Measurements from ENCODE around the gene PIK3R1. TPM values are rescaled to one million over a fixed set of nuclear protein-coding genes. Genes with fewer than 3 reads are reported as not detected.
A peak's percentile ranks its signal among the peaks of the same experiment; 100 is the strongest.

Gene PIK3R1
- total and polyA plus RNA-seq, 2 experiments from 2014 or later: 5.9 to 9.8 TPM

DNA sequence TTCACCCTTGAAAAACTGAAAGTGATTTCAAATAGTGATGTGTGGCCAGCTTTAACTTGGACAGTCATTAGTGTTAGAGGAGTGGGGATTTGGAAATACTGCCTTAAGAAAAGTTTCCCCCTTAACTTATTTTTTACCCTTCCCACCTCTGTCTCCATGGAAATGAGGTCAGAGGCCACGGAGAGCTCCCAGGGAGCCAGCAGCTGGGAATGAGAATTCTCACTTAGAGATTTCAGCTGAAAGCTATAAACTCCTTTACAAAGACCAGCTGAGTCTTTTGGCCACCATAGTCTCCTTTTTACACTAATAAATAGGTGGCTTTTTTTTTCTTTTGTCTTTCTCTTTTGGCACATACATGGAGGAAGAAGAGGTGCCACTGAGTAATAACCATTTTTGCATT, 45.7 kb upstream of the PIK3R1 start (continued):
- TF ChIP-seq ZNF462 (CRISPR knock-in tag; IDR thresholded peaks at IDR 0.05) (no peak), ZNF114 (CRISPR knock-in tag; IDR thresholded peaks at IDR 0.05) (no peak), JUNB (IDR thresholded peaks at IDR 0.05; ENCODE audit: unreplicated experiment) (no peak), NANOG (IDR thresholded peaks at IDR 0.05; ENCODE audit: borderline replicate concordance) (no peak), CREB1 (CRISPR knock-in tag; IDR thresholded peaks at IDR 0.05; ENCODE audit: low read depth) (no peak)

GRCh38 chr5:68170826-68171558, 44.6 kb upstream of the PIK3R1 start:
- H3K4me3 Mint-ChIP-seq: no peak overlapping the region
- no peaks in the 10 kb centered on the region for H3K27me3 ChIP-seq (ENCODE audit: insufficient read depth)
- no peak overlapping the region for H3K4me2 ChIP-seq
- H3K4me1 ChIP-seq (ENCODE audit: insufficient read depth): 0 out of 2 replicates have a peak, but pooled peaks cover 12% of the 10 kb centered on the region
- H3F3A ChIP-seq (replicated peaks; ENCODE audit: low read depth): no peaks in the 10 kb centered on the region
- H3K36me3 Mint-ChIP-seq (ENCODE audit: low read depth): no peaks in the 10 kb centered on the region
- no peaks in the 10 kb centered on the region for H3K27me3 Mint-ChIP-seq (ENCODE audit: insufficient read depth, low read depth, poor library complexity)
- DNase-seq (ENCODE audit: low spot score): no peak
- no peaks in the 10 kb centered on the region for H3K9me2 ChIP-seq (ENCODE audit: insufficient read depth)
- H2AFZ ChIP-seq: peak overlapping the region; percentile 38
- no peak overlapping the region for H3K27ac ChIP-seq (ENCODE audit: low read depth)
- no peaks in the 10 kb centered on the region for H3K79me2 ChIP-seq (replicated peaks; ENCODE audit: insufficient read depth)
- ATAC-seq: peak; percentile 62
- no peak overlapping the region for H3K4me3 ChIP-seq
- no peaks in the 10 kb centered on the region for H4K20me1 ChIP-seq (replicated peaks; ENCODE audit: insufficient read depth)
- H3K27ac Mint-ChIP-seq: no peak overlapping the region
- no peaks in the 10 kb centered on the region for H3K9me3 Mint-ChIP-seq
- no peaks in the 10 kb centered on the region for H3K36me3 ChIP-seq (ENCODE audit: insufficient read depth)
- H3K4me1 Mint-ChIP-seq: peaks cover 21% of the 10 kb centered on the region
- TF ChIP-seq CREB1 (CRISPR knock-in tag; IDR thresholded peaks at IDR 0.05; ENCODE audit: low read depth): no peak
- TF ChIP-seq ZNF331 (CRISPR knock-in tag; IDR thresholded peaks at IDR 0.05; ENCODE audit: low read depth): no peak
- no peak for TF ChIP-seq STAT1 (IDR thresholded peaks at IDR 0.05; ENCODE audit: unreplicated experiment)
- no peak for TF ChIP-seq EZH2 (IDR thresholded peaks at IDR 0.05; ENCODE audit: low read depth, unreplicated experiment)
- TF ChIP-seq NANOG (IDR thresholded peaks at IDR 0.05; ENCODE audit: borderline replicate concordance): no peak
- no peak for TF ChIP-seq EZH2phosphoT487 (IDR thresholded peaks at IDR 0.05; ENCODE audit: unreplicated experiment)
- no peak for TF ChIP-seq REST (IDR thresholded peaks at IDR 0.05; ENCODE audit: unreplicated experiment)
- no peak for TF ChIP-seq CTCF (conservative IDR thresholded peaks at IDR 0.05; ENCODE audit: low read depth in 2 of 2)
- no peak for TF ChIP-seq JUNB (IDR thresholded peaks at IDR 0.05; ENCODE audit: unreplicated experiment)
- no peak for TF ChIP-seq POLR2AphosphoS5 (IDR thresholded peaks at IDR 0.05; ENCODE audit: low read depth)
